ENCODE data around the gene MPC1. TPM values are rescaled to one million over a fixed set of nuclear protein-coding genes. Genes with fewer than 3 reads are reported as not detected.
"Not testable (repeated sequence)": the region's sequence is repeated elsewhere in the genome, so short reads cannot be mapped to it uniquely, and the experiment has no call there.

The MPC1 gene
- polyA plus RNA-seq, 1 experiment = 20.0 TPM

- ChIA-PET POLR2A (no interaction called here), CTCF (interaction anchor here (0.8 to 2.3 kb wide), 4 partner anchors 10 to 119 kb away, joined by 3 to 6 read pairs (median 3); no protein-coding TSS in a partner anchor)
- H3K27me3 ChIP-seq (ENCODE audit: control insufficient read depth, insufficient read depth, low read length) = peaks cover 37% of the 10 kb centered on the region
- no peak overlapping the region for H3K27ac ChIP-seq (ENCODE audit: low read depth, low read length)
- no peak for TF ChIP-seq CTCF (IDR thresholded peaks at IDR 0.05; ENCODE audit: low read depth, low read length)
- H3K9me3 ChIP-seq (ENCODE audit: control insufficient read depth, insufficient read depth, low read length) = peaks cover 7% of the 10 kb centered on the region; the same call in 1 of the 2 replicates
- no peak for DNase-seq (ENCODE audit: low read depth, low spot score)
- no peak overlapping the region for H3K4me3 ChIP-seq (ENCODE audit: low read depth, low read length)
These were observed 12.6 kb upstream of the MPC1 start for GRCh38 chr6:166395351-166395750.

GRCh38 chr6:166394036-166394892, 11.5 kb upstream of the MPC1 start:
- ChIA-PET POLR2A (no interaction called here), CTCF (interaction anchor here (0.8 to 2.3 kb wide), 3 partner anchors 81 to 118 kb away, joined by 3 to 6 read pairs (median 3); no protein-coding TSS in a partner anchor)
- Histone ChIP-seq H3K27ac (ENCODE audit: low read depth, low read length) (no peak overlapping the region), H3K27me3 (ENCODE audit: control insufficient read depth, insufficient read depth, low read length) (peaks cover 41% of the 10 kb centered on the region), H3K9me3 (ENCODE audit: control insufficient read depth, insufficient read depth, low read length) (peaks cover 7% of the 10 kb centered on the region; the same call in 1 of the 2 replicates), H3K4me3 (ENCODE audit: low read depth, low read length) (no peak overlapping the region)
- no peak for TF ChIP-seq CTCF (IDR thresholded peaks at IDR 0.05; ENCODE audit: low read depth, low read length)
- DNase-seq (ENCODE audit: low read depth, low spot score) = no peak

- TF ChIP-seq CTCF (IDR thresholded peaks at IDR 0.05; ENCODE audit: low read depth, low read length) = no peak
These were observed 10.7 kb upstream of the MPC1 start for GRCh38 chr6:166393535-166393823.

DNA sequence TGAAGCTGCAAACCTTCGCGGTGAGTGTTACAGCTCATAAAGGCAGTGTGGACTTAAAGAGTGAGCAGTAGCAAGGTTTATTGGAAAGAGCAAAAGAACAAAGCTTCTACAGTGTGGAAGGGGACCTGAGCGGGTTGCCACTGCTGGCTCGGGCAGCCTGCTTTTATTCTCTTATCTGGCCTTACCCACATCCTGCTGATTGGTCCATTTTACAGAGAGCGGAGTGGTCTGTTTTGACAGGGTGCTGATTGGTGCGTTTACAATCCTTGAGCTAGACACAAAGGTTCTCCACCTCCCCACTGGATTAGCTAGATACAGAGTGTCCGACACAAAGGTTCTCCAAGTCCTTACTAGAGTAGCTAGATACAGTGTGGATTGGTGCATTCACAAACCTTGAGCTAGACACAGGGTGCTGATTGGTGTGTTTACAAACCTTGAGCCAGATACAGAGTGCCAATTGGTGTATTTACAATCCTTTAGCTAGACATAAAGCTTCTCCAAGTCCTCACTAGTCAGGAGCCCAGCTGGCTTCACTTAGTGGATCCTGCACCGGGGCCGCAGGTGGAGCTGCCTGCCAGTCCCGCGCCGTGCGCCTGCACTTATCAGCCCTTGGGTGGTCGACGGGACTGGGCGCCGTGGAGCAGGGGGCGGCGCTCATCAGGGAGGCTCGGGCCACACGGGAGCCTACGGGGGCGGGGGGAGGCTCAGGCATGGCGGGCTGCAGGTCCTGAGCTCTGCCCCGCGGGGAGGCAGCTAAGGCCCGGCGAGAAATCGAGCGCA, 10.2 kb upstream of the MPC1 start:
- H3K27ac ChIP-seq (ENCODE audit: low read depth, low read length) = not testable (repeated sequence)

More at GRCh38 chr6:166393535-166393823, 10.7 kb upstream of the MPC1 start:
- H3K9me3 ChIP-seq (ENCODE audit: control insufficient read depth, insufficient read depth, low read length) = peaks cover 7% of the 10 kb centered on the region; the same call in 1 of the 2 replicates
- peaks cover 43% of the 10 kb centered on the region for H3K27me3 ChIP-seq (ENCODE audit: control insufficient read depth, insufficient read depth, low read length)
- H3K4me3 ChIP-seq (ENCODE audit: low read depth, low read length) = no peak overlapping the region
- ChIA-PET CTCF (interaction anchor here (1.7 kb wide), 1 partner anchor 80 kb away, joined by 9 read pairs; no protein-coding TSS in a partner anchor), POLR2A (no interaction called here)
- DNase-seq (ENCODE audit: low read depth, low spot score) = no peak
- no peak overlapping the region for H3K27ac ChIP-seq (ENCODE audit: low read depth, low read length)

GRCh38 chr6:166389119-166389518, 6.4 kb upstream of the MPC1 start:
- H3K4me3 ChIP-seq (ENCODE audit: low read depth, low read length) = no peak overlapping the region
- no peak for TF ChIP-seq CTCF (IDR thresholded peaks at IDR 0.05; ENCODE audit: low read depth, low read length)
- H3K27me3 ChIP-seq (ENCODE audit: control insufficient read depth, insufficient read depth, low read length) = peaks cover 32% of the 10 kb centered on the region
- no peaks in the 10 kb centered on the region for H3K9me3 ChIP-seq (ENCODE audit: control insufficient read depth, insufficient read depth, low read length)
- H3K27ac ChIP-seq (ENCODE audit: low read depth, low read length) = no peak overlapping the region
- ChIA-PET CTCF (interaction anchor here (0.7 to 1.7 kb wide), 3 partner anchors 10 to 13 kb away, joined by 3 to 9 read pairs (median 5); no protein-coding TSS in a partner anchor), POLR2A (no interaction called here)
- no peak for DNase-seq (ENCODE audit: low read depth, low spot score)

More for the DNA sequence above, 10.2 kb upstream of the MPC1 start:
- CTCF ChIA-PET = interaction anchor here (1.3 to 1.7 kb wide), 3 partner anchors 8 to 79 kb away, joined by 5 to 9 read pairs (median 9); no protein-coding TSS in a partner anchor
- DNase-seq (ENCODE audit: low read depth, low spot score); POLR2A ChIA-PET; H3K9me3 ChIP-seq (ENCODE audit: control insufficient read depth, insufficient read depth, low read length); H3K4me3 ChIP-seq (ENCODE audit: low read depth, low read length): not testable (repeated sequence)
- peaks cover 42% of the 10 kb centered on the region for H3K27me3 ChIP-seq (ENCODE audit: control insufficient read depth, insufficient read depth, low read length)

Measured in AG04450 (cell line).